H7 (cell line): ENCODE results near the gene AUH. TPM values are rescaled to one million over a fixed set of nuclear protein-coding genes. Genes with fewer than 3 reads are reported as not detected.

ENCODE experiments used
- DNase-seq: peaks from one replicate; pipeline ENCODE4 v3.0.0; 2012
- H3K27me3 ChIP-seq: 2 replicates; pipeline ENCODE4 v1.6.0; 2011; ENCODE audit warnings: mild to moderate bottlenecking, low read length; ENCODE audit not compliant: control insufficient read depth, insufficient read depth
- H3K36me3 ChIP-seq: replicated peaks from 2 replicates; pipeline ENCODE4 v1.5.1; 2011; ENCODE audit warnings: low read length; ENCODE audit not compliant: control insufficient read depth, insufficient read depth
- H3K4me3 ChIP-seq: 2 replicates; pipeline ENCODE4 v1.5.1; 2011; ENCODE audit warnings: low read depth, mild to moderate bottlenecking, control low read depth, low read length, moderate library complexity; ENCODE audit not compliant: insufficient read depth
- total RNA-seq: library from RNA; depleted of rRNA; stranded (reverse); fragments of >200 nt; shearing (Covaris generic); gene quantifications from 2 replicates; pipeline ENCODE4 v1.2.3, GENCODE V29; 2014; rRNA removed

The AUH gene
- 24.4 and 28.3 TPM in 2 replicates for total RNA-seq

- Histone ChIP-seq H3K27me3 (no peaks in the 10 kb centered on the region), H3K4me3 (peak within 1 kb of the TSS; percentile 95), H3K36me3 (peaks cover 4% of the 10 kb centered on the region)
- peak; percentile 97 for DNase-seq
These were observed at the start of gene AUH for GRCh38 chr9:91361291-91362050. AUH (minus strand) TSS chr9:91361918; CDS start chr9:91361889, 29 bp downstream.

GRCh38 chr9:91411096-91411771, 49.5 kb upstream of the AUH start:
- DNase-seq = no peak
- H3K27me3 ChIP-seq = no peaks in the 10 kb centered on the region
- peaks cover 6% of the 10 kb centered on the region for H3K36me3 ChIP-seq
- no peak overlapping the region for H3K4me3 ChIP-seq

- Histone ChIP-seq H3K4me3 (no peak overlapping the region), H3K27me3 (no peaks in the 10 kb centered on the region), H3K36me3 (peaks cover 6% of the 10 kb centered on the region)
- no peak for DNase-seq
These were observed 48.4 kb upstream of the AUH start for GRCh38 chr9:91410161-91410560.

- no peak for DNase-seq
- Histone ChIP-seq H3K36me3 (peaks cover 6% of the 10 kb centered on the region), H3K27me3 (no peaks in the 10 kb centered on the region), H3K4me3 (no peak overlapping the region)
These were observed 46.8 kb upstream of the AUH start for GRCh38 chr9:91408475-91408874.

- no peak overlapping the region for H3K4me3 ChIP-seq
- DNase-seq = no peak
- peaks cover 6% of the 10 kb centered on the region for H3K36me3 ChIP-seq
These were observed 46.0 kb upstream of the AUH start for GRCh38 chr9:91407580-91408318.

GRCh38 chr9:91405343-91406077, 43.8 kb upstream of the AUH start:
- Histone ChIP-seq H3K27me3 (no peaks in the 10 kb centered on the region), H3K36me3 (peaks cover 5% of the 10 kb centered on the region), H3K4me3 (no peak overlapping the region)
- peak; percentile 54 for DNase-seq

More at GRCh38 chr9:91407580-91408318, 46.0 kb upstream of the AUH start:
- no peaks in the 10 kb centered on the region for H3K27me3 ChIP-seq

GRCh38 chr9:91403665-91404543, 42.2 kb upstream of the AUH start:
- no peak for DNase-seq
- H3K27me3 ChIP-seq = no peaks in the 10 kb centered on the region
- no peaks in the 10 kb centered on the region for H3K36me3 ChIP-seq
- H3K4me3 ChIP-seq = no peak overlapping the region

- DNase-seq = no peak
- H3K4me3 ChIP-seq = no peak overlapping the region
- no peaks in the 10 kb centered on the region for H3K27me3 ChIP-seq
- no peaks in the 10 kb centered on the region for H3K36me3 ChIP-seq
These were observed 37.2 kb upstream of the AUH start for GRCh38 chr9:91398926-91399325.

GRCh38 chr9:91395553-91396471, 34.1 kb upstream of the AUH start:
- H3K4me3 ChIP-seq = no peak overlapping the region
- H3K27me3 ChIP-seq = no peaks in the 10 kb centered on the region
- no peaks in the 10 kb centered on the region for H3K36me3 ChIP-seq
- DNase-seq = no peak

- no peaks in the 10 kb centered on the region for H3K27me3 ChIP-seq
- H3K4me3 ChIP-seq = no peak overlapping the region
- no peak for DNase-seq
- no peaks in the 10 kb centered on the region for H3K36me3 ChIP-seq
These were observed 33.4 kb upstream of the AUH start for GRCh38 chr9:91395106-91395552.

GRCh38 chr9:91393826-91394225, 32.1 kb upstream of the AUH start:
- Histone ChIP-seq H3K36me3 (no peaks in the 10 kb centered on the region), H3K4me3 (no peak overlapping the region), H3K27me3 (no peaks in the 10 kb centered on the region)
- DNase-seq = no peak

- no peaks in the 10 kb centered on the region for H3K36me3 ChIP-seq
- no peak overlapping the region for H3K4me3 ChIP-seq
- DNase-seq = no peak
- no peaks in the 10 kb centered on the region for H3K27me3 ChIP-seq
These were observed 30.7 kb upstream of the AUH start for GRCh38 chr9:91392435-91392834.

GRCh38 chr9:91391818-91392217, 30.1 kb upstream of the AUH start:
- Histone ChIP-seq H3K27me3 (no peaks in the 10 kb centered on the region), H3K4me3 (no peak overlapping the region), H3K36me3 (no peaks in the 10 kb centered on the region)
- DNase-seq = no peak
